GM18870 (cell line): ENCODE results near the gene TAF4B.
"Not testable (repeated sequence)": the region's sequence is repeated elsewhere in the genome, so short reads cannot be mapped to it uniquely, and the experiment has no call there.

Source experiments
- ATAC-seq: cut with Tn5 transposase; IDR thresholded peaks from one replicate; pipeline ENCODE4 v1.9.1; 2021; ENCODE audit warnings: moderate library complexity; ENCODE audit not compliant: unreplicated experiment

The TAF4B gene

GRCh38 chr18:26370037-26370436 lies 143.8 kb downstream of the TAF4B start:
- no peak for ATAC-seq

- ATAC-seq, result no peak
Measured at GRCh38 chr18:26376105-26376504, 149.9 kb downstream of the TAF4B start.

- ATAC-seq, result no peak
Measured at GRCh38 chr18:26378701-26379100, 152.5 kb downstream of the TAF4B start.

- not testable (repeated sequence) for ATAC-seq
Measured at GRCh38 chr18:26381555-26381954, 155.3 kb downstream of the TAF4B start.

GRCh38 chr18:26383454-26384270 lies 157.4 kb downstream of the TAF4B start:
- ATAC-seq, result peak; percentile 75

GRCh38 chr18:26386002-26386401 lies 159.8 kb downstream of the TAF4B start:
- ATAC-seq, result no peak

- no peak for ATAC-seq
Measured at GRCh38 chr18:26386441-26386840, 160.2 kb downstream of the TAF4B start.

- no peak for ATAC-seq
Measured at GRCh38 chr18:26394047-26394654, 167.9 kb downstream of the TAF4B start.

- ATAC-seq, result no peak
Measured at GRCh38 chr18:26397019-26397418, 170.8 kb downstream of the TAF4B start.

GRCh38 chr18:26403491-26403890 lies 177.2 kb downstream of the TAF4B start:
- ATAC-seq, result no peak

- ATAC-seq, result peak; percentile 71
Measured at GRCh38 chr18:26405190-26405801, 179.1 kb downstream of the TAF4B start.

- ATAC-seq, result no peak
Measured at GRCh38 chr18:26406324-26406723, 180.1 kb downstream of the TAF4B start.

- ATAC-seq, result no peak
Measured at GRCh38 chr18:26406854-26407517, 180.7 kb downstream of the TAF4B start.

GRCh38 chr18:26407736-26408601 lies 181.7 kb downstream of the TAF4B start:
- no peak for ATAC-seq

- no peak for ATAC-seq
Measured at GRCh38 chr18:26409091-26409490, 182.8 kb downstream of the TAF4B start.

GRCh38 chr18:26414901-26415440 lies 188.7 kb downstream of the TAF4B start:
- no peak for ATAC-seq

GRCh38 chr18:26415631-26416030 lies 189.4 kb downstream of the TAF4B start:
- no peak for ATAC-seq

- no peak for ATAC-seq
Measured at GRCh38 chr18:26416652-26417150, 190.5 kb downstream of the TAF4B start.

GRCh38 chr18:26417190-26417589 lies 190.9 kb downstream of the TAF4B start:
- no peak for ATAC-seq

- no peak for ATAC-seq
Measured at GRCh38 chr18:26418225-26418624, 192.0 kb downstream of the TAF4B start.
